H1 (cell line): ENCODE measurements around the gene MYO7B. TPM values are rescaled to one million over a fixed set of nuclear protein-coding genes. Genes with fewer than 3 reads are reported as not detected.

Experiments
- CTCF ChIA-PET: fragments of 300-600 bp; sonication (Branson Sonifier 250); formaldehyde crosslinking; loops from one replicate; lab custom pipeline; 2021; ENCODE audit not compliant: partially characterized antibody; lab: Charles Lee
- POLR2A ChIA-PET: fragments of 300-600 bp; sonication (Branson Sonifier 250); formaldehyde crosslinking; loops from one replicate; lab custom pipeline; 2021; ENCODE audit warnings: inconsistent platforms; ENCODE audit not compliant: partially characterized antibody; lab: Charles Lee
- DNase-seq, 2 experiments: peaks; one replicate each; pipeline versions ENCODE4 v3.0.0 to v3.0.0-alpha.2; 2010 to 2022; ENCODE audit warnings: low spot score in 2 of 2, low read depth in 1 of 2, mixed read lengths in 1 of 2
- FAIRE-seq: peaks from 2 replicates; lab custom pipeline; 2011; peaks lifted over from hg19 to GRCh38; lab: Jason Lieb, UNC
- H2AFZ ChIP-seq: 2 replicates; pipeline ENCODE4 v1.8.1; 2012; ENCODE audit warnings: low read length, inconsistent platforms
- H2AK5ac ChIP-seq: 2 replicates; pipeline ENCODE4 v1.6.1; 2013; ENCODE audit warnings: low read depth, low read length
- H2BK120ac ChIP-seq: replicated peaks from 2 replicates; pipeline ENCODE3; 2013; ENCODE audit warnings: low read depth, low read length, inconsistent platforms
- H2BK12ac ChIP-seq: 2 replicates; pipeline ENCODE4 v1.6.1; 2013; ENCODE audit warnings: low read depth, low read length
- H2BK15ac ChIP-seq: 2 replicates; pipeline ENCODE4 v1.6.1; 2013; ENCODE audit warnings: low read length
- H2BK20ac ChIP-seq: 2 replicates; pipeline ENCODE4 v1.6.1; 2013; ENCODE audit warnings: low read length
- H2BK5ac ChIP-seq: 2 replicates; pipeline ENCODE4 v1.6.1; 2013; ENCODE audit warnings: low read depth, low read length
- H3K14ac ChIP-seq: 2 replicates; pipeline ENCODE4 v1.6.1; 2013; ENCODE audit warnings: inconsistent platforms; ENCODE audit not compliant: insufficient read length
- H3K18ac ChIP-seq: 2 replicates; pipeline ENCODE4 v1.6.1; 2013; ENCODE audit warnings: low read length; ENCODE audit errors: extremely low read depth
- H3K23ac ChIP-seq: 2 replicates; pipeline ENCODE4 v1.6.1; 2013; ENCODE audit warnings: inconsistent platforms; ENCODE audit not compliant: insufficient read length
- H3K23me2 ChIP-seq: 2 replicates; pipeline ENCODE4 v1.6.1; 2013; ENCODE audit warnings: low read depth, low read length
- H3K27ac ChIP-seq: 2 replicates; pipeline ENCODE4 v1.6.1; 2011; ENCODE audit warnings: low read depth, low read length, inconsistent platforms
- H3K27me3 ChIP-seq, 4 experiments: replicated peaks in 1 of 4; 1 replicate in 1 of 4; 2 replicates in 3 of 4; pipeline versions ENCODE4 v1.6.1 to v1.8.1; 2011 to 2013; ENCODE audit warnings: low read length in 3 of 4, mild to moderate bottlenecking in 3 of 4, inconsistent platforms in 2 of 4, mixed read lengths in 2 of 4, moderate library complexity in 1 of 4; ENCODE audit not compliant: control insufficient read depth in 3 of 4, insufficient read depth in 3 of 4; ENCODE audit errors: extremely low read depth in 1 of 4
- H3K36me3 ChIP-seq, 4 experiments: 2 replicates each; pipeline versions ENCODE4 v1.6.1 to v1.8.1; 2011 to 2013; ENCODE audit warnings: mild to moderate bottlenecking in 4 of 4, low read length in 3 of 4, moderate library complexity in 2 of 4, control low read depth in 1 of 4, inconsistent platforms in 1 of 4; ENCODE audit not compliant: insufficient read depth in 4 of 4, control insufficient read depth in 2 of 4
- H3K4ac ChIP-seq: replicated peaks from 2 replicates; pipeline ENCODE3; 2013; ENCODE audit warnings: low read length, low read depth, mixed read lengths, inconsistent platforms; ENCODE audit not compliant: insufficient read length
- H3K4me1 ChIP-seq, 4 experiments: replicated peaks in 1 of 4; 1 replicate in 1 of 4; 2 replicates in 3 of 4; pipeline versions ENCODE4 v1.6.1 to v1.8.1; 2011 to 2013; ENCODE audit warnings: low read length in 3 of 4, inconsistent platforms in 2 of 4, mixed read lengths in 1 of 4; ENCODE audit not compliant: insufficient read depth in 4 of 4, control insufficient read depth in 3 of 4
- H3K4me2 ChIP-seq, 2 experiments: 2 replicates each; pipeline versions ENCODE4 v1.6.1 to v1.8.1; 2011 to 2013; ENCODE audit warnings: low read depth in 2 of 2, low read length in 2 of 2, control low read depth in 1 of 2, inconsistent platforms in 1 of 2, mild to moderate bottlenecking in 1 of 2; ENCODE audit not compliant: insufficient read depth in 1 of 2
- H3K4me3 ChIP-seq, 4 experiments: fragments of 200-600, 300-600 bp in 1 of 4; sonication (generic), shearing (Covaris generic), sonication (Bioruptor Twin) in 1 of 4; 2 replicates each; pipeline versions ENCODE4 v1.5.1 to v1.8.1; 2011 to 2016; ENCODE audit warnings: low read length in 4 of 4, low read depth in 3 of 4, control low read depth in 2 of 4, inconsistent platforms in 2 of 4, mild to moderate bottlenecking in 2 of 4, mixed read lengths in 1 of 4, moderate library complexity in 1 of 4; ENCODE audit not compliant: insufficient read depth in 2 of 4; ENCODE audit errors: extremely low read depth in 1 of 4
- H3K56ac ChIP-seq: replicated peaks from 2 replicates; pipeline ENCODE3; 2013; ENCODE audit warnings: low read depth, mild to moderate bottlenecking, mixed read lengths, low read length, inconsistent platforms; ENCODE audit not compliant: insufficient read length
- H3K79me1 ChIP-seq: 2 replicates; pipeline ENCODE4 v1.6.1; 2013; ENCODE audit warnings: low read depth, low read length, control low read depth
- H3K79me2 ChIP-seq, 2 experiments: 2 replicates each; pipeline versions ENCODE4 v1.6.1 to v1.8.1; 2012 to 2013; ENCODE audit warnings: low read length in 2 of 2, mild to moderate bottlenecking in 2 of 2, inconsistent platforms in 1 of 2; ENCODE audit not compliant: insufficient read depth in 2 of 2, control insufficient read depth in 1 of 2
- H3K9ac ChIP-seq, 4 experiments: replicated peaks in 1 of 4; 1 replicate in 1 of 4; 2 replicates in 3 of 4; pipeline versions ENCODE4 v1.6.1 to v1.8.1; 2011 to 2013; ENCODE audit warnings: low read depth in 3 of 4, low read length in 3 of 4, control low read depth in 2 of 4, mild to moderate bottlenecking in 2 of 4, moderate library complexity in 2 of 4, inconsistent platforms in 1 of 4; ENCODE audit errors: extremely low read depth in 1 of 4
- H3K9me3 ChIP-seq, 2 experiments: 2 replicates each; pipeline versions ENCODE4 v1.6.1 to v1.8.1; 2012 to 2013; ENCODE audit warnings: mild to moderate bottlenecking in 2 of 2, moderate library complexity in 2 of 2, control low read depth in 1 of 2, inconsistent platforms in 1 of 2, low read depth in 1 of 2, low read length in 1 of 2, mixed read lengths in 1 of 2; ENCODE audit not compliant: insufficient read depth in 2 of 2
- H4K20me1 ChIP-seq, 2 experiments: replicated peaks in 1 of 2; 2 replicates each; pipeline versions ENCODE3 to v1.8.1; 2011 to 2013; ENCODE audit warnings: inconsistent platforms in 2 of 2, low read length in 2 of 2, mild to moderate bottlenecking in 1 of 2; ENCODE audit not compliant: insufficient read depth in 2 of 2, control insufficient read depth in 1 of 2
- H4K5ac ChIP-seq: 2 replicates; pipeline ENCODE4 v1.6.1; 2013; ENCODE audit warnings: low read length, low read depth, mixed read lengths, inconsistent platforms; ENCODE audit not compliant: insufficient read length
- H4K8ac ChIP-seq: 2 replicates; pipeline ENCODE4 v1.8.0; 2013; ENCODE audit warnings: mild to moderate bottlenecking, moderate library complexity, low read length, inconsistent platforms; ENCODE audit not compliant: insufficient read depth; ENCODE audit errors: extremely low read depth
- H4K91ac ChIP-seq: replicated peaks from 2 replicates; pipeline ENCODE3; 2013; ENCODE audit warnings: low read length, mixed read lengths, inconsistent platforms; ENCODE audit not compliant: insufficient read length
- CBX5 ChIP-seq: fragments of 300-800, 300-1000 bp; sonication (generic); IDR thresholded peaks from 2 replicates; pipeline ENCODE4 v1.7.1; 2016; ENCODE audit warnings: antibody characterized with exemption, low read length, low read depth
- CREB1 ChIP-seq: IDR thresholded peaks from 2 replicates; pipeline ENCODE4 v1.6.1; 2012; ENCODE audit warnings: inconsistent platforms
- CTCF ChIP-seq, 3 experiments: IDR thresholded peaks; 1 replicate in 2 of 3; 2 replicates in 1 of 3; pipeline versions ENCODE4 v1.5.1 to v1.6.1; 2011; ENCODE audit warnings: low read length in 3 of 3, mild to moderate bottlenecking in 3 of 3, inconsistent platforms in 2 of 3, low read depth in 1 of 3, moderate library complexity in 1 of 3; ENCODE audit not compliant: insufficient read depth in 1 of 3; ENCODE audit errors: control extremely low read depth in 1 of 3
- HDAC6 ChIP-seq: IDR thresholded peaks from one replicate; pipeline ENCODE4 v1.7.1; 2012; ENCODE audit warnings: low read depth, mild to moderate bottlenecking, inconsistent platforms, low read length, moderate library complexity
- MAFK ChIP-seq: IDR thresholded peaks from 2 replicates; pipeline ENCODE4 v1.6.1; 2012; ENCODE audit warnings: low read depth, mild to moderate bottlenecking, improper control_type of control experiment, low read length
- PHF8 ChIP-seq: fragments of 200-600 bp; sonication (generic); conservative IDR thresholded peaks from 2 replicates; pipeline ENCODE4 v1.7.1; 2012; ENCODE audit warnings: low read depth, mild to moderate bottlenecking, inconsistent platforms, low read length, moderate library complexity
- RFX5 ChIP-seq: IDR thresholded peaks from 2 replicates; pipeline ENCODE4 v1.6.1; 2011; ENCODE audit warnings: low read depth, low read length, improper control_type of control experiment, borderline replicate concordance
- RNF2 ChIP-seq: fragments of 200-900, 300-1000 bp; sonication (generic); IDR thresholded peaks from 2 replicates; pipeline ENCODE4 v1.7.1; 2016; ENCODE audit warnings: borderline replicate concordance, low read depth, mild to moderate bottlenecking, antibody characterized with exemption, low read length; ENCODE audit not compliant: poor library complexity, severe bottlenecking; ENCODE audit errors: missing control alignments
- YY1 ChIP-seq: IDR thresholded peaks from 2 replicates; pipeline ENCODE4 v1.6.1; 2011; ENCODE audit warnings: low read depth, mild to moderate bottlenecking, low read length
- WGBS, 2 experiments: shearing (Covaris generic) in 1 of 2; methylation state at CpG; one replicate each; pipeline versions ENCODE4 v1.1.6 to v1.1.7; 2013 to 2015; ENCODE audit warnings: low lambda C conversion rate in 2 of 2, mixed read lengths in 2 of 2, inconsistent platforms in 1 of 2, low coverage in 1 of 2, missing lambda C conversion rate in 1 of 2; ENCODE audit not compliant: insufficient replicate concordance in 2 of 2, insufficient coverage in 1 of 2, insufficient read length in 1 of 2; ENCODE audit errors: extremely low coverage in 1 of 2, missing lambda C conversion rate in 1 of 2; 5-methylcytosine and 5-hydroxymethylcytosine counted together
- polyA plus RNA-seq, 7 experiments: library from polyadenylated mRNA; depleted of rRNA in 3 of 7; stranded (reverse) in 5 of 7; unstranded in 2 of 7; fragments of >200 nt in 5 of 7; fragments of 200-250 nt in 2 of 7; gene quantifications; 1 replicate in 5 of 7; 2 replicates in 1 of 7; 4 replicates in 1 of 7; pipeline versions ENCODE4 v1.2.1 to v1.2.3, GENCODE V29; 2011 to 2013; ENCODE audit warnings: missing spikeins in 2 of 7, mixed read lengths in 2 of 7
- total RNA-seq: library from RNA; stranded (reverse); fragmentation: NEBNext Ultra II Directional; extraction: Animal tissue kit (Norgen Biotek cat#: 25700); gene quantifications from 2 replicates; pipeline ENCODE4 v1.2.1, GENCODE V29; 2021

The MYO7B gene
- total and polyA plus RNA-seq, 2 of the 8 experiments (the other 6 are each of a cell fraction or from before 2014, with no cell fraction given): not detected

- Histone ChIP-seq H3K4me2 (no peak overlapping the region), H3K4me3 (no peak overlapping the region), H2BK12ac (no peak overlapping the region), H3K27ac (no peak overlapping the region), H3K36me3 (no peaks in the 10 kb centered on the region), H2AFZ (no peak overlapping the region), H4K8ac (no peak overlapping the region), H2BK5ac (no peak overlapping the region), H3K79me1 (0 out of 2 replicates have a peak, but pooled peaks cover 3% of the 10 kb centered on the region), H3K56ac (no peak overlapping the region), H3K9ac (no peak overlapping the region), H3K79me2 (no peaks in the 10 kb centered on the region), H3K4me1 (peaks cover 0 to 9% (median 2%) of the 10 kb centered on the region in 4 experiments; a peak in 4 of 7 replicates), H3K9me3 (no peaks in the 10 kb centered on the region), H4K91ac (no peak overlapping the region), H3K4ac (no peak overlapping the region), H4K20me1 (no peaks in the 10 kb centered on the region), H4K5ac (no peak overlapping the region), H3K14ac (no peak overlapping the region), H3K18ac (no peak overlapping the region; the same call in 1 of the 2 replicates), H2AK5ac (no peak overlapping the region), H2BK20ac (no peak overlapping the region), H3K23ac (no peak overlapping the region), H2BK120ac (no peak overlapping the region), H3K27me3 (no peaks in the 10 kb centered on the region), H3K23me2 (no peaks in the 10 kb centered on the region), H2BK15ac (no peak overlapping the region; the same call in 1 of the 2 replicates)
- CTCF ChIA-PET: interaction anchor here (1.0 to 13.7 kb wide), 5 partner anchors 8 to 53 kb away, joined by 3 to 160 read pairs (median 8); no protein-coding TSS in a partner anchor
- FAIRE-seq (no peak), DNase-seq (no peak)
- POLR2A ChIA-PET: interaction anchor here (1.2 to 1.5 kb wide), 2 partner anchors 89 to 117 kb away, joined by 3 read pairs; partner anchors contain the start of gene IWS1
- 87% methylated on average over 12 of the region's 15 CpGs; no CpG with 5 or more reads in 1 of the 2 experiments for WGBS, 2 experiments
- TF ChIP-seq PHF8: no peak
- TF ChIP-seq YY1: no peak
- no peak for TF ChIP-seq CTCF (IDR thresholded peaks at IDR 0.05; ENCODE audit: control extremely low read depth in 1 of 3, insufficient read depth in 1 of 3, low read depth in 1 of 3, low read length in 3 of 3)
- no peak for TF ChIP-seq CREB1
- no peak for TF ChIP-seq RFX5
- no peak for TF ChIP-seq CBX5
- no peak for TF ChIP-seq MAFK
- TF ChIP-seq RNF2: no peak
- TF ChIP-seq HDAC6: no peak
Observed at GRCh38 chr2:127643439-127644065, 108.1 kb downstream of the MYO7B start.
